ENCODE results near the gene AP3S2. TPM values are rescaled to one million over a fixed set of nuclear protein-coding genes. Genes with fewer than 3 reads are reported as not detected.

The AP3S2 gene
- total RNA-seq, 1 experiment from 2014 or later: 35.7 TPM

- ChIA-PET POLR2A (no interaction called here), CTCF (no interaction called here)
- no peak for ATAC-seq
- H3K4me1 Mint-ChIP-seq: no peaks in the 10 kb centered on the region
- H3K9me3 Mint-ChIP-seq: peaks cover 3% of the 10 kb centered on the region; the same call in 1 of the 2 replicates
- peaks cover 21% of the 10 kb centered on the region for H3K36me3 Mint-ChIP-seq
- DNase-seq (ENCODE audit: low spot score): no peak
- TF ChIP-seq IRF2 (CRISPR knock-in tag; IDR thresholded peaks at IDR 0.05; ENCODE audit: borderline replicate concordance, low read depth): no peak
- no peak for TF ChIP-seq NR3C1 (CRISPR knock-in tag; conservative IDR thresholded peaks at IDR 0.05; ENCODE audit: low read depth)
- no peak for TF ChIP-seq NR1H2 (CRISPR knock-in tag; IDR thresholded peaks at IDR 0.05)
- TF ChIP-seq ATF1 (CRISPR knock-in tag; IDR thresholded peaks at IDR 0.05): no peak
- no peak for TF ChIP-seq ZMAT4 (CRISPR knock-in tag; IDR thresholded peaks at IDR 0.05)
- no peaks in the 10 kb centered on the region for H3K27me3 Mint-ChIP-seq (ENCODE audit: low read depth)
- no peak overlapping the region for H3K4me3 Mint-ChIP-seq
- no peak overlapping the region for H3K27ac Mint-ChIP-seq
These were observed 34.9 kb downstream of the AP3S2 start for GRCh38 chr15:89858661-89859458.

GRCh38 chr15:89857673-89858072 is 36.1 kb downstream of the AP3S2 start:
- Mint-ChIP-seq H3K9me3 (peaks cover 6% of the 10 kb centered on the region; the same call in 1 of the 2 replicates), H3K27ac (no peak overlapping the region), H3K4me3 (no peak overlapping the region), H3K27me3 (ENCODE audit: low read depth) (no peaks in the 10 kb centered on the region; the same call in 1 of the 2 replicates), H3K36me3 (peaks cover 29% of the 10 kb centered on the region), H3K4me1 (no peaks in the 10 kb centered on the region)
- ChIA-PET POLR2A (no interaction called here), CTCF (interaction anchor here (1.5 kb wide), 1 partner anchor 17 kb away, joined by 7 read pairs; no protein-coding TSS in a partner anchor)
- DNase-seq (ENCODE audit: low spot score) (no peak), ATAC-seq (no peak)
- TF ChIP-seq STAT6 (CRISPR knock-in tag; conservative IDR thresholded peaks at IDR 0.05; ENCODE audit: low read depth): no peak
- TF ChIP-seq RORB (CRISPR knock-in tag; IDR thresholded peaks at IDR 0.05): no peak
- TF ChIP-seq ZMAT4 (CRISPR knock-in tag; IDR thresholded peaks at IDR 0.05): no peak
- TF ChIP-seq ZNF121 (CRISPR knock-in tag; IDR thresholded peaks at IDR 0.05): no peak
- no peak for TF ChIP-seq CTCF (IDR thresholded peaks at IDR 0.05)
- no peak for TF ChIP-seq SMAD3 (CRISPR knock-in tag; IDR thresholded peaks at IDR 0.05; ENCODE audit: borderline replicate concordance)
- no peak for TF ChIP-seq ZNF416 (CRISPR knock-in tag; IDR thresholded peaks at IDR 0.05)
- TF ChIP-seq ATF3 (CRISPR knock-in tag; conservative IDR thresholded peaks at IDR 0.05): no peak
- no peak for TF ChIP-seq EMX1 (CRISPR knock-in tag; IDR thresholded peaks at IDR 0.05)
- no peak for TF ChIP-seq CDX4 (CRISPR knock-in tag; IDR thresholded peaks at IDR 0.05; ENCODE audit: borderline replicate concordance)
- no peak for TF ChIP-seq USF1 (CRISPR knock-in tag; IDR thresholded peaks at IDR 0.05)
- no peak for TF ChIP-seq ARID4B (CRISPR knock-in tag; IDR thresholded peaks at IDR 0.05; ENCODE audit: borderline replicate concordance)
- no peak for TF ChIP-seq PRRX2 (CRISPR knock-in tag; IDR thresholded peaks at IDR 0.05)
- no peak for TF ChIP-seq ZNF219 (CRISPR knock-in tag; IDR thresholded peaks at IDR 0.05; ENCODE audit: borderline replicate concordance)
- no peak for TF ChIP-seq TEAD1 (CRISPR knock-in tag; IDR thresholded peaks at IDR 0.05)
- TF ChIP-seq ATF2 (CRISPR knock-in tag; IDR thresholded peaks at IDR 0.05; ENCODE audit: borderline replicate concordance, low read depth): no peak
- TF ChIP-seq FOXK1 (CRISPR knock-in tag; IDR thresholded peaks at IDR 0.05): no peak
